ENCODE results near the gene ANKFY1. TPM values are rescaled to one million over a fixed set of nuclear protein-coding genes. Genes with fewer than 3 reads are reported as not detected.

ANKFY1 gene
- polyA plus RNA-seq, 3 donors = 13.5 to 46.1 (median 21.7) TPM

DNA sequence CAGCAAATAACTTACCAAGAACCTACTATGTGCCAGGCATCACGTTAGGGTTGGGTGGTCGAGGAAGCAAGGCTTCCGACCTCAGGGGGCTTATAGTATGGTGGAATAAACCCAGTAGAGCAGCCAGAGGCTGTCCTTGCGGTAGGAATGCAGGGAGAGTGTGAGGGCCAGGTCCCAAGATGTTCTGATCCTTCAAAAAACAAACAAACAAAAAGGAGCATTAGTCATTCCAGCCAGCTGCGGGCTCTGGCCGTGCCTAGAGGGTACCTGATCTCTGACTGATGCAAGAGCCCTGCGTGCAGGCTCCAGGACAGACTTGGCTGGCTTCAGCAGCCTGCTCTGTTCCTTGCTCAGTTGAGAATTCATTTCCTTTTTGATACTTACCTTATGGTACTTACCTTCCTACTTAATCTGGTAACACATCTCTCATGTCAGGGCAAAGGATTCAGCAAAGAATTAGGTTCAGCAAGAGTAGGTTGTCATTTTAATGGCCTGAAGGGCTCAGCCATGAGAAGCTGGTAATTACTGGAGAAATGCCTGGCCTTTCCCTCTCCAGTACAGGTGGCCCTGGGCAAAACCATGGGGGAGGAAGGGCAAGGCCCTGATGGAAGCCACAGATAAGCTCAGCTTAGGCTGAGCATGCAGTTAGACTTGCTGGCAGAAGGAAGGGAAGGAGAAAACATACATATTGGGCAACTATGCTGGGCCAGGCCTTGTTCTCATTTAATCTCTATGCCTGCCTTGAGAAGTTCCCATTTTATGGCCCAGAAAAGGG lies 102.4 kb downstream of the ANKFY1 start:
- peak; percentile 37 to 47 (median 41) for DNase-seq
- Histone ChIP-seq H3K4me2 (replicated peaks; ENCODE audit: extremely low read depth, low read length, poor library complexity, severe bottlenecking) (no peak overlapping the region), H3K9me3 (replicated peaks in 1 of 2; ENCODE audit: control insufficient read depth in 1 of 2, insufficient read depth in 1 of 2, low read length in 2 of 2) (no peaks in the 10 kb centered on the region), H3K36me3 (replicated peaks in 1 of 2; ENCODE audit: control insufficient read depth in 1 of 2, insufficient read depth in 2 of 2, low read length in 2 of 2) (peaks cover 19 to 35% of the 10 kb centered on the region in 2 donors), H3K9ac (ENCODE audit: insufficient read depth, low read length, poor library complexity, severe bottlenecking) (peak overlapping the region; percentile 47), H3K4me1 (ENCODE audit: control insufficient read depth in 1 of 2, insufficient read depth in 2 of 2, low read length in 2 of 2) (peaks cover 40 to 44% of the 10 kb centered on the region in 2 donors), H3K27ac (ENCODE audit: low read depth in 1 of 2, low read length in 2 of 2) (peak overlapping the region; percentile 88 to 90), H3K79me2 (ENCODE audit: insufficient read depth, low read length) (no peaks in the 10 kb centered on the region), H3K4me3 (replicated peaks in 1 of 3; ENCODE audit: low read depth in 2 of 3, low read length in 3 of 3) (peak overlapping the region in 1 of 3 experiments; percentile 10), H4K20me1 (ENCODE audit: insufficient read depth, low read length) (no peaks in the 10 kb centered on the region), H3K27me3 (ENCODE audit: control insufficient read depth in 2 of 2, insufficient read depth in 2 of 2, low read length in 2 of 2) (no peaks in the 10 kb centered on the region), H2AFZ (ENCODE audit: insufficient read depth, low read depth, low read length, poor library complexity, severe bottlenecking) (peak overlapping the region; percentile 24)
- TF ChIP-seq, protein P1, sequence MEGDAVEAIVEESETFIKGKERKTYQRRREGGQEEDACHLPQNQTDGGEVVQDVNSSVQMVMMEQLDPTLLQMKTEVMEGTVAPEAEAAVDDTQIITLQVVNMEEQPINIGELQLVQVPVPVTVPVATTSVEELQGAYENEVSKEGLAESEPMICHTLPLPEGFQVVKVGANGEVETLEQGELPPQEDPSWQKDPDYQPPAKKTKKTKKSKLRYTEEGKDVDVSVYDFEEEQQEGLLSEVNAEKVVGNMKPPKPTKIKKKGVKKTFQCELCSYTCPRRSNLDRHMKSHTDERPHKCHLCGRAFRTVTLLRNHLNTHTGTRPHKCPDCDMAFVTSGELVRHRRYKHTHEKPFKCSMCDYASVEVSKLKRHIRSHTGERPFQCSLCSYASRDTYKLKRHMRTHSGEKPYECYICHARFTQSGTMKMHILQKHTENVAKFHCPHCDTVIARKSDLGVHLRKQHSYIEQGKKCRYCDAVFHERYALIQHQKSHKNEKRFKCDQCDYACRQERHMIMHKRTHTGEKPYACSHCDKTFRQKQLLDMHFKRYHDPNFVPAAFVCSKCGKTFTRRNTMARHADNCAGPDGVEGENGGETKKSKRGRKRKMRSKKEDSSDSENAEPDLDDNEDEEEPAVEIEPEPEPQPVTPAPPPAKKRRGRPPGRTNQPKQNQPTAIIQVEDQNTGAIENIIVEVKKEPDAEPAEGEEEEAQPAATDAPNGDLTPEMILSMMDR (IDR thresholded peaks at IDR 0.05) = no peak
- Mint-ChIP-seq H3K9me3 (peaks cover 0 to 2% (median 0%) of the 10 kb centered on the region in 7 donors), H3K4me3 (peak overlapping the region; percentile 43 to 49), H3K36me3 (peaks cover 31 to 41% of the 10 kb centered on the region in 2 donors), H3K27me3 (ENCODE audit: low read depth in 3 of 3) (peaks cover 0 to 3% (median 0%) of the 10 kb centered on the region in 3 donors), H3K27ac (peak overlapping the region; percentile 92 to 96 (median 94)), H3K4me1 (peaks cover 39% of the 10 kb centered on the region)
- intact Hi-C loops (cut with micrococcal nuclease) = no loop called here
- 68% methylated on average over 5 of the region's 7 CpGs for WGBS (ENCODE audit: insufficient coverage)

DNA sequence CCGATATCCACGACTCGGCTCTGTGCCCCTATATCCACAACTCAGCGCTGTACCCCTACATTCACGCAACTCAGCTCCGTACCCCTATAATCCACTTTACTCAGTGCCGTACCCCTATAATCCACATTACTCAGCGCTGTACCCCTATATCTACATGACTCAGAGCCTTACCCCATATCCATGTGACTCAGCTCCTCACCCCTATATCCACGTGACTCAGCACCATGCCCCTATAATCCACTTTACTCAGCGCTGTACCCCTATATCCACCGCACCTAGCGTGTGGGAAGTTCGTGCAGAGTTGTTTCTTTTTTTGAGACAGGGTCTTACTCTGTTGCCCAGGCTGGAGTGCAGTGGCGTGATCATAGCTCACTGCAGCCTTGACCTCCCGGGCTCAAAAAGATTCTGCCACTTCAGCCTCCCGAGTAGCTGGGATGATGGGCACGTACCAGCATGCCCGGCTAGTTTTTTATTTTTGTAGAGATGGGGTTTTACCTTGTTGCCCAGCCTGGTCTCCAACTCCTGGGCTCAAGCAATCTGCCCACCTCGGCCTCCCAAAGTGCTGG lies 103.4 kb downstream of the ANKFY1 start:
- Histone ChIP-seq H4K20me1 (ENCODE audit: insufficient read depth, low read length) (no peaks in the 10 kb centered on the region), H3K79me2 (ENCODE audit: insufficient read depth, low read length) (no peaks in the 10 kb centered on the region), H3K9me3 (replicated peaks in 1 of 2; ENCODE audit: control insufficient read depth in 1 of 2, insufficient read depth in 1 of 2, low read length in 2 of 2) (no peaks in the 10 kb centered on the region), H3K4me3 (replicated peaks in 1 of 3; ENCODE audit: low read depth in 2 of 3, low read length in 3 of 3) (no peak overlapping the region), H3K9ac (ENCODE audit: insufficient read depth, low read length, poor library complexity, severe bottlenecking) (no peak overlapping the region), H3K27me3 (ENCODE audit: control insufficient read depth in 2 of 2, insufficient read depth in 2 of 2, low read length in 2 of 2) (no peaks in the 10 kb centered on the region), H3K27ac (ENCODE audit: low read depth in 1 of 2, low read length in 2 of 2) (peak overlapping the region in 1 of 2 donors; percentile 90), H3K36me3 (replicated peaks in 1 of 2; ENCODE audit: control insufficient read depth in 1 of 2, insufficient read depth in 2 of 2, low read length in 2 of 2) (peaks cover 11 to 30% of the 10 kb centered on the region in 2 donors), H2AFZ (ENCODE audit: insufficient read depth, low read depth, low read length, poor library complexity, severe bottlenecking) (no peak overlapping the region), H3K4me2 (replicated peaks; ENCODE audit: extremely low read depth, low read length, poor library complexity, severe bottlenecking) (no peak overlapping the region), H3K4me1 (ENCODE audit: control insufficient read depth in 1 of 2, insufficient read depth in 2 of 2, low read length in 2 of 2) (peaks cover 40 to 44% of the 10 kb centered on the region in 2 donors)
- Mint-ChIP-seq H3K9me3 (peaks cover 0 to 2% (median 0%) of the 10 kb centered on the region in 7 donors), H3K27me3 (ENCODE audit: low read depth in 3 of 3) (peaks cover 0 to 3% (median 0%) of the 10 kb centered on the region in 3 donors), H3K36me3 (peaks cover 21 to 36% of the 10 kb centered on the region in 2 donors), H3K4me3 (no peak overlapping the region), H3K27ac (peak overlapping the region in 4 of 7 donors; percentile 10 to 54 (median 39)), H3K4me1 (peaks cover 39% of the 10 kb centered on the region)
- TF ChIP-seq, protein P1 (IDR thresholded peaks at IDR 0.05) = no peak
- 98% methylated on average over 16 of the region's 19 CpGs for WGBS (ENCODE audit: insufficient coverage)
- peak in 1 of 3 donors; percentile 17 for DNase-seq
- intact Hi-C loops (cut with micrococcal nuclease) = no loop called here
